Heart left ventricle (tissue), 13 donors: Measurements from ENCODE around the gene TNFAIP8L2.

Experiments
- CTCF ChIP-seq, 12 donors: fragments of 200-600 bp; sonication (generic) in 4 of 12; IDR thresholded peaks; one replicate each; pipeline versions ENCODE4 v1.5.0 to v1.8.0; 2018 to 2022; ENCODE audit warnings: antibody characterized with exemption in 12 of 12, mild to moderate bottlenecking in 5 of 12
- POLR2A ChIP-seq, 2 donors: fragments of 450-650 bp; IDR thresholded peaks; one replicate each; pipeline ENCODE4 v1.6.1; 2017; ENCODE audit warnings: antibody characterized with exemption in 2 of 2, mild to moderate bottlenecking in 2 of 2, moderate library complexity in 2 of 2
- donor health status: ischemic (EF 13 %, LVEDD 7.1; RV severe dilation, severe dysfunction).
- donor health status: DM: no; HTN: yes; CAD: no.
- donor health status: DM: no; HTN: no; CAD: no.
- donor health status: ischemic (EF 25% LVEDD 6.9; RV normal size, moderate dysfunction).
- donor health status: ischemic (EF 25% LVEDD 5.7; RV mildly dilated, moderate dysfunction).
- donor health status: ischemic (EF 35%, LVEDD 5.7; RV mildly dilated, moderate dysfunction).
- donor health status: nonischemic (EF 11% LVEDD 7.7; RV severe dilation, severe dysfunction).
- donor health status: DM: yes; HTN: yes; CAD: no.
- donor health status: PGD.
- donor health status: ischemic (EF 29% LVEDD 5.4; RV normal size, mild dysfunction).
- donor health status: nonischemic (EF 23%, LVEDD 6.1; RV moderate dilation, normal function).

DNA sequence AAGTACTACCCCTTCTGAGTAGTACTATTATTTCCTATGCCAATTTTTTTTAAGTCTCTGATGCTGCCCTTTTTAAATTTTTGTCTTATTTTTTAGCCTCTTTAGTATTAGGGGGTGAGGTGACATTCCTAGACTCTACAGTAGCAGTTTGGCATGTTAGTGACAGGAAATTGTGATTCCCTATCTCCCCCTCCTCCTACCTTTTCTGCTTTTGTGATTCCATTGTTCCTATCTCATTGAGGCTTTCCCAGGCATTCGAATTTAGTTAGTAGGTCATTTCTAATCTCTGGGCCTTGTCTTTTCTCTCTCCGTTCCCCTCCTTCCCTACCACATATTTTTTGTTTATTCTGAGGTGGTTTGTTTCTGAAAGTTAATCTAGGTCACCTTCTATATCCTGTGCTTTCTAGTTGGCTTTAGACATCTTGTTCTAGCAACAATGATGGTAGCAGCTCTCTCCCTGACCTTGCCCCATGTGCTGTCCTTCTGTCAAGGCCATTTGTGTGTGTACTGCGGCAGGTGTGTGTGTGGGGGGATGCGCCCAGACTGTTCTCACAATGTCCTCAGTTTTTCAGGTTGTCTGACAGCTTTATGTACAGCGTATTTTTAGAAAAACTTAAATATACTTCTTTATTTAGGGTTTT, 31.6 kb upstream of the TNFAIP8L2 start:
- no peak for TF ChIP-seq CTCF (IDR thresholded peaks at IDR 0.05)
- no peak for TF ChIP-seq POLR2A (IDR thresholded peaks at IDR 0.05)
